Stimulated activated naive CD4-positive, alpha-beta T cell (primary cell): ENCODE data around the gene DOCK4.

ENCODE experiments used
- DNase-seq, 6 experiments: peaks; one replicate each; lab custom pipeline; 2025; lab: John Stamatoyannopoulos, UW

DOCK4 gene

GRCh38 chr7:112052993-112053736 is 153.0 kb downstream of the DOCK4 start:
- DNase-seq: no peak

- no peak for DNase-seq
Observed at GRCh38 chr7:112052498-112052897, 153.7 kb downstream of the DOCK4 start.

GRCh38 chr7:112050250-112050881 is 155.8 kb downstream of the DOCK4 start:
- no peak for DNase-seq

- DNase-seq: no peak
Observed at GRCh38 chr7:112049555-112050249, 156.5 kb downstream of the DOCK4 start.

GRCh38 chr7:112047421-112047820 is 158.8 kb downstream of the DOCK4 start:
- no peak for DNase-seq

- no peak for DNase-seq
Observed at GRCh38 chr7:112045222-112045621, 161.0 kb downstream of the DOCK4 start.

GRCh38 chr7:112042631-112043030 is 163.6 kb downstream of the DOCK4 start:
- DNase-seq: no peak

GRCh38 chr7:112038353-112038752 is 167.8 kb downstream of the DOCK4 start:
- no peak for DNase-seq

GRCh38 chr7:112036071-112036470 is 170.1 kb downstream of the DOCK4 start:
- DNase-seq: no peak

- DNase-seq: no peak
Observed at GRCh38 chr7:112031689-112032088, 174.5 kb downstream of the DOCK4 start.

GRCh38 chr7:112025556-112025955 is 180.6 kb downstream of the DOCK4 start:
- no peak for DNase-seq

- no peak for DNase-seq
Observed at GRCh38 chr7:112023786-112024185, 182.4 kb downstream of the DOCK4 start.

GRCh38 chr7:112023282-112023681 is 182.9 kb downstream of the DOCK4 start:
- DNase-seq: no peak

GRCh38 chr7:112022128-112022527 is 184.1 kb downstream of the DOCK4 start:
- DNase-seq: no peak

- DNase-seq: no peak
Observed at GRCh38 chr7:112021379-112022044, 184.7 kb downstream of the DOCK4 start.

GRCh38 chr7:112020800-112021199 is 185.4 kb downstream of the DOCK4 start:
- no peak for DNase-seq

GRCh38 chr7:112019932-112020331 is 186.3 kb downstream of the DOCK4 start:
- DNase-seq: no peak

- DNase-seq: no peak
Observed at GRCh38 chr7:112018305-112019030, 187.7 kb downstream of the DOCK4 start.

GRCh38 chr7:112015146-112015545 is 191.1 kb downstream of the DOCK4 start:
- no peak for DNase-seq

GRCh38 chr7:112014347-112014746 is 191.9 kb downstream of the DOCK4 start:
- DNase-seq: no peak

- DNase-seq: no peak
Observed at GRCh38 chr7:112013274-112013673, 192.9 kb downstream of the DOCK4 start.

- no peak for DNase-seq
Observed at GRCh38 chr7:112012242-112012641, 194.0 kb downstream of the DOCK4 start.
